Ishikawa (cell line): ENCODE results near the gene CYB5D1.

Experiments
- CEBPB ChIP-seq: IDR thresholded peaks from 2 replicates; pipeline ENCODE4 v1.6.1; 2012
- CREB1 ChIP-seq: IDR thresholded peaks from 2 replicates; pipeline ENCODE4 v1.6.1; 2012; ENCODE audit warnings: low read depth
- EGR1 ChIP-seq: IDR thresholded peaks from 2 replicates; pipeline ENCODE4 v1.6.1; 2012
- EP300 ChIP-seq: IDR thresholded peaks from 2 replicates; pipeline ENCODE4 v1.6.1; 2012; ENCODE audit warnings: borderline replicate concordance
- FOXM1 ChIP-seq: IDR thresholded peaks from 2 replicates; pipeline ENCODE4 v1.6.1; 2012; ENCODE audit warnings: low read depth, borderline replicate concordance
- MAX ChIP-seq: IDR thresholded peaks from 2 replicates; pipeline ENCODE4 v1.6.1; 2012
- NFIC ChIP-seq: IDR thresholded peaks from 2 replicates; pipeline ENCODE4 v1.6.1; 2012
- RAD21 ChIP-seq: IDR thresholded peaks from 2 replicates; pipeline ENCODE4 v1.6.1; 2012; ENCODE audit warnings: low read depth
- REST ChIP-seq: IDR thresholded peaks from 2 replicates; pipeline ENCODE4 v1.6.1; 2012; ENCODE audit warnings: low read depth, mild to moderate bottlenecking
- TAF1 ChIP-seq: IDR thresholded peaks from 2 replicates; pipeline ENCODE4 v1.6.1; 2012; ENCODE audit warnings: low read depth, mild to moderate bottlenecking
- TCF12 ChIP-seq: IDR thresholded peaks from 2 replicates; pipeline ENCODE4 v1.6.1; 2012; ENCODE audit warnings: low read depth
- TEAD4 ChIP-seq: IDR thresholded peaks from 2 replicates; pipeline ENCODE4 v1.6.1; 2012
- YY1 ChIP-seq: IDR thresholded peaks from 2 replicates; pipeline ENCODE4 v1.6.1; 2012; ENCODE audit warnings: low read depth
- ZBTB7A ChIP-seq: IDR thresholded peaks from 2 replicates; pipeline ENCODE4 v1.6.1; 2012; ENCODE audit warnings: low read depth
- TF ChIP-seq, protein P1 (sequence below): IDR thresholded peaks from 2 replicates; pipeline ENCODE4 v1.6.1; 2012

CYB5D1 gene

GRCh38 chr17:7839876-7840261 lies 17.9 kb upstream of the CYB5D1 start:
- no peak for TF ChIP-seq REST
- TF ChIP-seq, protein P1, sequence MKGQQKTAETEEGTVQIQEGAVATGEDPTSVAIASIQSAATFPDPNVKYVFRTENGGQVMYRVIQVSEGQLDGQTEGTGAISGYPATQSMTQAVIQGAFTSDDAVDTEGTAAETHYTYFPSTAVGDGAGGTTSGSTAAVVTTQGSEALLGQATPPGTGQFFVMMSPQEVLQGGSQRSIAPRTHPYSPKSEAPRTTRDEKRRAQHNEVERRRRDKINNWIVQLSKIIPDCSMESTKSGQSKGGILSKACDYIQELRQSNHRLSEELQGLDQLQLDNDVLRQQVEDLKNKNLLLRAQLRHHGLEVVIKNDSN: no peak
- no peak for TF ChIP-seq ZBTB7A
- TF ChIP-seq NFIC: no peak
- TF ChIP-seq FOXM1: no peak
- no peak for TF ChIP-seq EGR1
- no peak for TF ChIP-seq MAX
- TF ChIP-seq CREB1: no peak
- TF ChIP-seq YY1: no peak
- no peak for TF ChIP-seq TAF1

GRCh38 chr17:7840441-7840840 lies 17.4 kb upstream of the CYB5D1 start:
- TF ChIP-seq, protein P1: no peak
- TF ChIP-seq TEAD4 (no peak), YY1 (no peak), NFIC (no peak), EGR1 (no peak), TCF12 (no peak), TAF1 (no peak), CREB1 (no peak), FOXM1 (no peak), ZBTB7A (no peak)

- TF ChIP-seq TEAD4 (no peak), TAF1 (no peak), EGR1 (no peak), RAD21 (no peak)
- TF ChIP-seq, protein P1: no peak
Observed at GRCh38 chr17:7840875-7841274, 16.9 kb upstream of the CYB5D1 start.

DNA sequence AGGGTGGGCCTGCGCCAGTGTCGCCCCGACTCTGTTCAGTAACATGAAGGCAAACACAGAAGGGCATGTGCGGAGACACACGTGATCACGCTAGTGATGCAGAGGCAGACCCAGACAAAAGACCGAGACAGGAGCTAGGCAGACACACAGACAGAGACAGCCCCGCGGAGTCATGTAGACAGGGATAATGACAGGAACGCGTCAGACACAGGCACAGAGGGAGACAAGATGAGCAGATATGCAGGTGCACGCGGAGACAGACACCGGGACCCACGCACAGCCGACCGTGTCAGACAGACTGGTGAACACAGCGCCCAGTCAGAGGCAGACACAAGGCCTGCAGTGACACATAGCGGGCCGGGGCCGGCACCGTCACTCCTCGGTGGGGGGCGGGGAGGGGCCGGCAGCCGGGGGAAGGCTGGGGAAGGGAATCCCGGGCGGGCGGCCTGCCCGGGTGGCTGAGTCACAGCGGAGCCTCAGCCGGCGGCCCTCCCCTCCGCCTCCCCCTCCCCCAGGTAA lies 16.3 kb upstream of the CYB5D1 start:
- peak; percentile 34; the same call in 1 of the 2 replicates for TF ChIP-seq RAD21
- TF ChIP-seq CEBPB: no peak
- TF ChIP-seq, protein P1: peak; percentile 64
- TF ChIP-seq MAX: no peak

DNA sequence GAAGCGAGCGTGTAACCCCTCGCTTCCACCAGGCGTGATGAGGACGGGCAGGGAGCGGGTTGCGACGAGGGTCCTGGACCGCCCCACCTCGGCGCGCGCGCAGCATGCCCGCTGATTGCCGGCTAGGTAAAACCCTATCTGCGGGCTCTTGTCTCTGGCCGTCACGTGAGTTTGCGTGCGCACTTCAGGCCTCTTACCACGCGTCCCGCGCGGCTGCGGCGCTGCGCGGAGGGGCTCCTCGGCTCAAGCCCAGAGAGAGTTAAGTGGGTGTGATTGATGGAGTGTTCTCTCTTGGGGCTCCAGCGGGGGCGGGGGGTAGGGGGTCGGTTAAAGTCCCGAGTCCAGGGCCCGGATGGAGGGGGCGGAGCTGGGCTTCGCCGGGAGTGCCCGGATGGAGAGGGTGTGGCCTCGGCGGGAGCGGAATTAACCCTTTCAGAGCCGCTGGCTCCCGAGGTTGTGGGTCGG lies 15.9 kb upstream of the CYB5D1 start:
- TF ChIP-seq NFIC: no peak
- TF ChIP-seq EP300: no peak
- TF ChIP-seq FOXM1: no peak
- TF ChIP-seq TAF1: no peak; the same call in 1 of the 2 replicates
- TF ChIP-seq CREB1: no peak
- TF ChIP-seq, protein P1: peak; percentile 82
- peak; percentile 16; the same call in 1 of the 2 replicates for TF ChIP-seq ZBTB7A
- TF ChIP-seq CEBPB: no peak
- TF ChIP-seq EGR1: peak; percentile 65

DNA sequence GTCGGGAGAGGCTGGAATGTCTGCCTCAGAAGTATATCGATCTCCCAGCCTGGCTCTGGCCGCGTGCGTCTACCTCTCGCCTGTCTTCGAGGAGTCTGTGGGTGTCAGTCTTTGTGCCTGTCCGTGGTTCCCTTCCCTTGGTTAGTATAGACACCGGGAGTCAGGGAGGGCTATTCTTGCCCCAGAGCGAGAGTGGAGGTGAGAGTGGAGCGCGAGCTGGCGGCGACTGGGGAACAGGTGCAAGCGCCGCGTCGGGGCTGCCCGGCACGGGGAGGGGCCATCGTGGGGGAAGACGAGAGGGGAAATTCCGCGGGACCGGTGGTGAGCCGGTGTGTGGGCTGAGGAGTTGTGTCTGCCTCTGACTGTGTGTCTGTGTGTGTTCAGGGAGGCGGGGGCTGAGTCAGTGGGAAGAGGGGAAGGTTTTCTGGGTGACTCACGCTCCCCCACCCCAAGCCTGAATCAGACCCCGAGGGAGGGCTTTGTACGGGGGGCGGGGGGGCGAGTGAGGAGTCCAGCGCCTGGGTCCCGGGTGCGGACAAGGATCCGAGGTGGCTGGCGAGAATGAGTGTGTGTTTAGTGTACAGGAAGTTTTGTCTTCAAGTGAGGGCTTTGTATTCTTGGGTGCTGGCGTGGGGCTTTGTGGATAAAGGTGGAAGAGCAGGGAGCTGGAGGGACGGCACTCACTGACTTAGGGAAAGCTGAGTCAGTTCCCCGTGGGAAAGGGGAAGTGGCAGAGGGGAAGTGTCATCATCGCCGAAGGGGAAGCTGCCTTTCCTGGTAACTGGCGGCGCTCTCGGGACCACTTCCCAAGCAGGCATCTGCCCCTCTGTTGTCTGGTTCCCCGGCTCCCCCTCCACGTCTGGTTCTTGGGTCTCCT lies 15.2 kb upstream of the CYB5D1 start:
- TF ChIP-seq, protein P1: no peak; the same call in 1 of the 2 replicates
- TF ChIP-seq REST (no peak), YY1 (no peak), TCF12 (no peak), ZBTB7A (peak; percentile 17; the same call in 1 of the 2 replicates), CREB1 (no peak), FOXM1 (no peak), MAX (peak; percentile 16; the same call in 1 of the 2 replicates), CEBPB (no peak), RAD21 (peak; percentile 2; the same call in 1 of the 2 replicates), EP300 (no peak), TAF1 (peak; percentile 18; the same call in 1 of the 2 replicates), TEAD4 (peak; percentile 60), NFIC (no peak)
